Testis (tissue), 3 donors: Measurements from ENCODE around the gene ERBIN. TPM values are rescaled to one million over a fixed set of nuclear protein-coding genes. Genes with fewer than 3 reads are reported as not detected.

ENCODE experiments used
- DNase-seq: peaks from one replicate; pipeline ENCODE4 v3.0.0-alpha.2; 2019
- H3K27ac ChIP-seq, 2 donors: fragments of 200-600 bp; sonication (generic); one replicate each; pipeline ENCODE4 v1.5.1; 2019
- H3K27me3 ChIP-seq: fragments of 200-600 bp; sonication (generic); one replicate; pipeline ENCODE4 v1.5.1; 2019
- H3K36me3 ChIP-seq: fragments of 200-600 bp; sonication (generic); one replicate; pipeline ENCODE4 v1.5.1; 2017; ENCODE audit warnings: low read depth; ENCODE audit errors: missing control alignments
- H3K4me1 ChIP-seq: fragments of 200-600 bp; sonication (generic); one replicate; pipeline ENCODE4 v1.5.1; 2019
- H3K4me3 ChIP-seq, 2 donors: fragments of 200-600 bp; sonication (generic); one replicate each; pipeline ENCODE4 v1.5.1; 2017 to 2019
- H3K9me3 ChIP-seq: fragments of 200-600 bp; sonication (generic); one replicate; pipeline ENCODE4 v1.5.1; 2017
- POLR2A ChIP-seq: fragments of 450-650 bp; IDR thresholded peaks from one replicate; pipeline ENCODE4 v1.6.1; 2017; ENCODE audit warnings: antibody characterized with exemption, mild to moderate bottlenecking, moderate library complexity
- WGBS, 2 donors: methylation state at CpG; one replicate each; pipeline ENCODE4 v1.1.5; 2018; 5-methylcytosine and 5-hydroxymethylcytosine counted together
- intact Hi-C: fragments of 100-400 bp; cut with DNase I; formaldehyde crosslinking; loops from one replicate; pipeline ENCODE4 v1.15.1; 2023; ENCODE audit warnings: low total_unique reads
- polyA plus RNA-seq: library from polyadenylated mRNA; stranded (reverse); fragments of 350-450 nt; fragmentation: Illumina TruSeq; extraction: RNeasy Lipid Tissue Mini Kit (QIAGEN cat#74804); gene quantifications from one replicate; pipeline ENCODE4 v1.2.3, GENCODE V29; 2014; ENCODE audit warnings: low read depth, low replicate concordance; ENCODE audit not compliant: insufficient read depth
- total RNA-seq, 2 donors: library from RNA; depleted of rRNA; stranded (reverse); fragments of >200 nt; gene quantifications; one replicate each; pipeline ENCODE4 v1.2.3, GENCODE V29; 2016
- TF ChIP-seq, protein P1 (sequence below), 3 experiments: fragments of 450-650 bp in 2 of 3; fragments of 200-600 bp in 1 of 3; sonication (generic) in 1 of 3; IDR thresholded peaks; one replicate each; pipeline ENCODE4 v1.5.1; 2016 to 2019; ENCODE audit warnings: antibody characterized with exemption in 3 of 3, mild to moderate bottlenecking in 2 of 3, moderate library complexity in 1 of 3

Gene ERBIN
- total and polyA plus RNA-seq, 3 donors from 2014 or later, result 45.7 to 98.3 (median 79.8) TPM

DNA sequence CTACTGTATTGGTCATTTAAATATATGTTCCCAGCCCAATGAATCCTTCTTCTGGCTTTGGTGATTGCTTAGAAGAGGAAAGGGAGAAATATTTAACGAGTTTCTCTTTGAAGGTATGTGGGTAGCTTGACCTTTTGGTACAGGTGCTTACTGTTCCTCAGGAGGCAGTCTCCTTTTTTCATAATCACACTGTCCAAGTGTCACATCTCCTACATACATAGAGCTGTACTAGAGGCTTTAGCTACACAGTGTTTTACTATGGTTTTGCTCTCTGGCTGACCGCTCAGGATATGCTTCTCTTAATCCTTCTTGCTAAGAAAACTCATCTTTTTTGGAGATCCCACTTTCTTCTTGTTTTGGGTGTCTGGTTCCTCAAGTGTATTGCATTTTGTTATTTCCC is 6.9 kb downstream of the ERBIN start:
- no peaks in the 10 kb centered on the region for H3K9me3 ChIP-seq
- H3K27ac ChIP-seq, result no peak overlapping the region
- no peaks in the 10 kb centered on the region for H3K27me3 ChIP-seq
- peaks cover 10% of the 10 kb centered on the region for H3K4me1 ChIP-seq
- WGBS, 2 donors, result 66 to 79% methylated on average over 2 of the region's 2 CpGs
- no peak for DNase-seq
- TF ChIP-seq, protein P1, sequence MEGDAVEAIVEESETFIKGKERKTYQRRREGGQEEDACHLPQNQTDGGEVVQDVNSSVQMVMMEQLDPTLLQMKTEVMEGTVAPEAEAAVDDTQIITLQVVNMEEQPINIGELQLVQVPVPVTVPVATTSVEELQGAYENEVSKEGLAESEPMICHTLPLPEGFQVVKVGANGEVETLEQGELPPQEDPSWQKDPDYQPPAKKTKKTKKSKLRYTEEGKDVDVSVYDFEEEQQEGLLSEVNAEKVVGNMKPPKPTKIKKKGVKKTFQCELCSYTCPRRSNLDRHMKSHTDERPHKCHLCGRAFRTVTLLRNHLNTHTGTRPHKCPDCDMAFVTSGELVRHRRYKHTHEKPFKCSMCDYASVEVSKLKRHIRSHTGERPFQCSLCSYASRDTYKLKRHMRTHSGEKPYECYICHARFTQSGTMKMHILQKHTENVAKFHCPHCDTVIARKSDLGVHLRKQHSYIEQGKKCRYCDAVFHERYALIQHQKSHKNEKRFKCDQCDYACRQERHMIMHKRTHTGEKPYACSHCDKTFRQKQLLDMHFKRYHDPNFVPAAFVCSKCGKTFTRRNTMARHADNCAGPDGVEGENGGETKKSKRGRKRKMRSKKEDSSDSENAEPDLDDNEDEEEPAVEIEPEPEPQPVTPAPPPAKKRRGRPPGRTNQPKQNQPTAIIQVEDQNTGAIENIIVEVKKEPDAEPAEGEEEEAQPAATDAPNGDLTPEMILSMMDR (IDR thresholded peaks at IDR 0.05), result no peak
- no peak for TF ChIP-seq POLR2A
- no peaks in the 10 kb centered on the region for H3K36me3 ChIP-seq
- intact Hi-C loops, result no loop called here
- H3K4me3 ChIP-seq, result no peak overlapping the region

DNA sequence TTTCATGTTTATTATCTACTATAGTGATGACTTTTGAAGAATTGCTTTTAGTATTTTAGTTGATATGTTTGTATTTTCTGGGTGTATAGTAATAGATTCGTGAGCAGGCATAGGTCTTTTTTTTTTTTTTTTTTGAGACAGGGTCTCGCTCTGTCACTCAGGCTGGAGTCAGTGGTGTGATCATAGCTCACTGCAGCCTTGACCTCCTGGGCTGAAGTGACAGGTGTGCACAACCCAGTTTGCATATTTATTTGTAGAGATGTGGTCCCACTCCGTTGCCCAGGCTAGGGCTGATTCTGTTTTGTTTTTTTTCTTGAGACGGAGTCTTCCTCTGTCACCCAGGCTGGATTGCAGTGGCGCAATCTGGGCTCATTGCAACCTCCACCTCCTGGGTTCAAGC is 11.9 kb downstream of the ERBIN start:
- DNase-seq, result no peak
- no peak for TF ChIP-seq POLR2A
- TF ChIP-seq, protein P1 (IDR thresholded peaks at IDR 0.05), result no peak
- H3K27ac ChIP-seq, result no peak overlapping the region
- no peaks in the 10 kb centered on the region for H3K4me1 ChIP-seq
- WGBS, 2 donors, result 94 to 96% methylated on average over 5 of the region's 5 CpGs
- H3K9me3 ChIP-seq, result no peaks in the 10 kb centered on the region
- H3K36me3 ChIP-seq, result no peaks in the 10 kb centered on the region
- intact Hi-C loops, result no loop called here
- no peak overlapping the region for H3K4me3 ChIP-seq
- H3K27me3 ChIP-seq, result no peaks in the 10 kb centered on the region

DNA sequence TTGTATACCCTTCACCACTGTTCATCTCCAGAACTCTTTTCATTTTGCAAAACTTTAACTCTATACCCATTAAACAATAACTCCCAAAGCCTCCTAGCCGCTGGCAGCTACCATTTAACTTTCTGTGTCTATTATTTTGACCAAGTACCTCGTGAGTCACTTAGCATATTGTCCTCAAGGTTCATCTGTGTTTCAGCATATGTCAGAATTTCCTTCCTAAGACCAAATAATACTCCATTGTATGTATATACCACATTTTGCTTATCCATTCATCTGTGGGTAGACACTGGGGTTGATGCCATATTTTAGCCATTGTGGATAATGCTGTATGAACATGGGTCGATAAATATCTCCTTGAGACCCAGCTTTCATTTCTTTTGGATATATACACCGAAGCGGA is 17.4 kb downstream of the ERBIN start:
- DNase-seq, result no peak
- H3K27me3 ChIP-seq, result no peaks in the 10 kb centered on the region
- TF ChIP-seq POLR2A, result no peak
- TF ChIP-seq, protein P1 (IDR thresholded peaks at IDR 0.05), result no peak
- no peaks in the 10 kb centered on the region for H3K9me3 ChIP-seq
- H3K4me1 ChIP-seq, result no peaks in the 10 kb centered on the region
- no peak overlapping the region for H3K27ac ChIP-seq
- H3K36me3 ChIP-seq, result no peaks in the 10 kb centered on the region
- H3K4me3 ChIP-seq, result no peak overlapping the region
- intact Hi-C loops, result no loop called here
- WGBS, 2 donors, result 96 to 98% methylated on average over 5 of the region's 5 CpGs

DNA sequence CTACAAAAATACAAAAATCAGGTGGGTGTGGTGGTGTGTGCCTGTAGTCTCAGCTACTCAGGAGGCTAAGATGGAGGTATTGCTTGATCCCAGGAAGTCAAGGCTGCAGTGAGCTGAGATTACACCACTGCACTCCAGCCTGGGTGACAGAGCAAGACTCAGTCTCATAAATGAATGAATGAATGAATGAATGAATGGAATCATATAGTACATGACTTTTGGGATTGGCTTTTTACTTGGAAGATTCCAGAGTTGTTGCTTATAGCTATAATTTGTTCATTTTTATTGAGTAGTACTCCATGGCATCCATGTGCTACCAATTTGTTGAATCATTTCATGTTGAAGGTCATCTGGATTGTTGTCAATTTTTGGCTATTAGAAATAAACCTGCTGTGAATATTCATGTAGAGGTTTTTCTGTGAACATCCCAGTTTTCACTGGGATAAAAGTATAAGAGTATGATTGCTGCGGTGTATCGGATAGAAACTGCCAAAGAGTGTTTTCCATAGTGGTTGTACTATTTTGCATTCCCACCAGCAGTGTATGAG is 19.9 kb downstream of the ERBIN start:
- no peak overlapping the region for H3K27ac ChIP-seq
- no peaks in the 10 kb centered on the region for H3K36me3 ChIP-seq
- intact Hi-C loops, result no loop called here
- no peaks in the 10 kb centered on the region for H3K9me3 ChIP-seq
- H3K4me3 ChIP-seq, result no peak overlapping the region
- DNase-seq, result no peak
- TF ChIP-seq, protein P1 (IDR thresholded peaks at IDR 0.05), result no peak
- no peak for TF ChIP-seq POLR2A
- H3K4me1 ChIP-seq, result no peaks in the 10 kb centered on the region
- no peaks in the 10 kb centered on the region for H3K27me3 ChIP-seq
- 96 to 100% methylated on average over 2 of the region's 2 CpGs for WGBS, 2 donors

DNA sequence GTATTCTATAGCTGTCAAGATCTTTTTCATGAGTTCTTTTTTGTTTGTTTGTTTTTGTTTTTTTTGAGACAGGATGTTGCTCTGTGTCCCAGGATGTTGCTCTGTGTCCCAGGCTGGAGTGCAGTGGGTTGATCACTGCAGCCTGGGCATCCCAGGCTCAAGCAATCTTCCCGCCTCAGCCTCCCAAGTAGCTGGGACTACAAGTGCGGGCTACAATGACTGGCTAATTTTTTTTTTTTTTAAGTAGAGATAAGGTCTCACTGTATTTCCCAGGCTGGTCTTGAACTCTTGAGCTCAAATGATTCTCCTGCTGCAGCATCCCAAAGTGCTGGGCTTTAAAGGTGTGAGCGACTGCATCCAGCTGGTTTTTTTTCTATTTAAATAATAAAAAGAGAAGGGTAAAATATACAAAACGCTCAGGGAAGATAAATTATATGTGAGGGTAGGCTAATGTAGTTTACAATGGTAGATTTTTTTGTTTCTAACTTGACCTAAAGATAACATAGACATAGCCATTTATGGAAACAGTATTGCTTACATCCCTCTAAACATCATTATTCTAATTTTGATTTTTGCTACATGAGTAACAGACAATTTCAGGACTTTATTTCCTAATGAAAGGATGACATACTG is 21.9 kb downstream of the ERBIN start:
- 84 to 91% methylated on average over 4 of the region's 4 CpGs for WGBS, 2 donors
- no peaks in the 10 kb centered on the region for H3K4me1 ChIP-seq
- H3K27ac ChIP-seq, result no peak overlapping the region
- intact Hi-C loops, result no loop called here
- no peak overlapping the region for H3K4me3 ChIP-seq
- TF ChIP-seq, protein P1 (IDR thresholded peaks at IDR 0.05), result no peak
- no peak for TF ChIP-seq POLR2A
- no peak for DNase-seq
- no peaks in the 10 kb centered on the region for H3K9me3 ChIP-seq
- H3K27me3 ChIP-seq, result no peaks in the 10 kb centered on the region
- no peaks in the 10 kb centered on the region for H3K36me3 ChIP-seq
